Measurements from ENCODE around the gene NINL.
"Not testable (repeated sequence)": the region's sequence is repeated elsewhere in the genome, so short reads cannot be mapped to it uniquely, and the experiment has no call there.

Gene NINL

GRCh38 chr20:25590778-25591177, 5.4 kb upstream of the NINL start:
- DNase-seq = not testable (repeated sequence)

- no peak for DNase-seq
Observed at GRCh38 chr20:25588491-25588890, 3.2 kb upstream of the NINL start.

GRCh38 chr20:25587536-25587935, 2.2 kb upstream of the NINL start:
- no peak for DNase-seq

GRCh38 chr20:25586877-25587276, 1.5 kb upstream of the NINL start:
- DNase-seq = no peak

GRCh38 chr20:25583607-25584006, 1.7 kb downstream of the NINL start:
- not testable (repeated sequence) for DNase-seq

GRCh38 chr20:25580711-25581110, 4.6 kb downstream of the NINL start:
- DNase-seq = no peak

GRCh38 chr20:25579081-25579770, 6.1 kb downstream of the NINL start:
- no peak for DNase-seq

- DNase-seq = no peak
Observed at GRCh38 chr20:25576783-25577530, 8.4 kb downstream of the NINL start.

GRCh38 chr20:25574411-25574810, 10.9 kb downstream of the NINL start:
- no peak for DNase-seq

- DNase-seq = no peak
Observed at GRCh38 chr20:25573288-25574251, 11.8 kb downstream of the NINL start.

- no peak for DNase-seq
Observed at GRCh38 chr20:25571817-25572216, 13.5 kb downstream of the NINL start.

GRCh38 chr20:25571240-25571639, 14.1 kb downstream of the NINL start:
- DNase-seq = no peak

GRCh38 chr20:25570148-25570530, 15.2 kb downstream of the NINL start:
- no peak for DNase-seq

- no peak for DNase-seq
Observed at GRCh38 chr20:25567286-25567685, 18.0 kb downstream of the NINL start.

GRCh38 chr20:25566821-25567220, 18.5 kb downstream of the NINL start:
- DNase-seq = no peak

GRCh38 chr20:25565578-25566157, 19.7 kb downstream of the NINL start:
- no peak for DNase-seq

- no peak for DNase-seq
Observed at GRCh38 chr20:25563876-25564275, 21.5 kb downstream of the NINL start.

GRCh38 chr20:25563362-25563761, 22.0 kb downstream of the NINL start:
- DNase-seq = no peak

- not testable (repeated sequence) for DNase-seq
Observed at GRCh38 chr20:25561771-25562170, 23.6 kb downstream of the NINL start.

GRCh38 chr20:25553819-25554296, 31.5 kb downstream of the NINL start:
- DNase-seq = no peak

GRCh38 chr20:25552977-25553376, 32.4 kb downstream of the NINL start:
- DNase-seq = no peak

- no peak for DNase-seq
Observed at GRCh38 chr20:25551413-25552215, 33.7 kb downstream of the NINL start.

Measured in activated effector memory CD4-positive, alpha-beta T cell treated with Interleukin-2 at 50 U/mL for 16 hours (primary cell).